MM.1S (cell line): ENCODE data around the gene TOMM6.

Source experiments
- DNase-seq: peaks from one replicate; pipeline ENCODE4 v3.0.0-alpha.2; 2015
- H2AFZ ChIP-seq: fragments of 300-600 bp; sonication (generic); 2 replicates; pipeline ENCODE4 v1.6.0; 2016; ENCODE audit warnings: antibody characterized with exemption, low read length
- H3F3A ChIP-seq: fragments of 300-600 bp; sonication (generic); 2 replicates; pipeline ENCODE4 v1.6.1; 2016; ENCODE audit warnings: mild to moderate bottlenecking, antibody characterized with exemption, low read length, moderate library complexity, mixed read lengths; ENCODE audit not compliant: insufficient read depth
- H3K27ac ChIP-seq: fragments of 300-600 bp; sonication (generic); 2 replicates; pipeline ENCODE4 v1.5.1; 2016; ENCODE audit warnings: mild to moderate bottlenecking, low read length
- H3K27me3 ChIP-seq: fragments of 300-600 bp; sonication (generic); replicated peaks from 2 replicates; pipeline ENCODE4 v1.6.0; 2016; ENCODE audit warnings: low read length; ENCODE audit not compliant: insufficient read depth
- H3K36me3 ChIP-seq: fragments of 300-600 bp; sonication (generic); replicated peaks from 2 replicates; pipeline ENCODE4 v1.6.1; 2016; ENCODE audit warnings: mild to moderate bottlenecking, low read length, mixed read lengths; ENCODE audit not compliant: insufficient read depth
- H3K4me1 ChIP-seq: fragments of 300-600 bp; sonication (generic); 2 replicates; pipeline ENCODE4 v1.6.1; 2016; ENCODE audit warnings: low read length, mixed read lengths
- H3K4me2 ChIP-seq: fragments of 300-600 bp; sonication (generic); 2 replicates; pipeline ENCODE4 v1.6.0; 2016; ENCODE audit warnings: low read depth, low read length
- H3K4me3 ChIP-seq: fragments of 300-600 bp; sonication (generic); 2 replicates; pipeline ENCODE4 v1.5.1; 2016; ENCODE audit warnings: low read length, mixed read lengths
- H3K79me2 ChIP-seq: fragments of 300-600 bp; sonication (generic); 2 replicates; pipeline ENCODE4 v1.6.1; 2016; ENCODE audit warnings: mixed run types, low read length, mixed read lengths
- H3K9ac ChIP-seq: fragments of 300-600 bp; sonication (generic); 2 replicates; pipeline ENCODE4 v1.6.1; 2016; ENCODE audit warnings: low read length, mixed read lengths
- H3K9me2 ChIP-seq: fragments of 300-600 bp; sonication (generic); replicated peaks from 2 replicates; pipeline ENCODE4 v1.6.1; 2016; ENCODE audit warnings: mild to moderate bottlenecking, low read length, mixed read lengths; ENCODE audit not compliant: insufficient read depth
- H3K9me3 ChIP-seq: fragments of 300-600 bp; sonication (generic); replicated peaks from 2 replicates; pipeline ENCODE4 v1.6.1; 2016; ENCODE audit warnings: mild to moderate bottlenecking, low read length, mixed read lengths; ENCODE audit not compliant: insufficient read depth
- H4K20me1 ChIP-seq: fragments of 300-600 bp; sonication (generic); 2 replicates; pipeline ENCODE4 v1.6.1; 2016; ENCODE audit warnings: mild to moderate bottlenecking, low read length, moderate library complexity, mixed read lengths; ENCODE audit not compliant: insufficient read depth
- CTCF ChIP-seq: fragments of 300-600 bp; sonication (generic); IDR thresholded peaks from 2 replicates; pipeline ENCODE4 v1.5.1; 2016; ENCODE audit warnings: antibody characterized with exemption, low read length, mixed read lengths
- EZH2 ChIP-seq: fragments of 300-600 bp; sonication (generic); optimal IDR thresholded peaks from 2 replicates; pipeline ENCODE3; 2017; ENCODE audit warnings: low read depth, mild to moderate bottlenecking, antibody characterized with exemption, low read length, mixed read lengths
- EZH2phosphoT487 ChIP-seq: fragments of 300-600 bp; sonication (generic); IDR thresholded peaks from 2 replicates; pipeline ENCODE4 v1.6.1; 2018; ENCODE audit warnings: antibody characterized with exemption, low read length

Gene TOMM6

GRCh38 chr6:41836660-41837052, 49.2 kb downstream of the TOMM6 start:
- H3K9me3 ChIP-seq: no peaks in the 10 kb centered on the region
- no peak overlapping the region for H3K9ac ChIP-seq
- peaks cover 19% of the 10 kb centered on the region; the same call in 1 of the 2 replicates for H3K79me2 ChIP-seq
- no peak for DNase-seq
- H3K27ac ChIP-seq: no peak overlapping the region
- no peaks in the 10 kb centered on the region for H3K36me3 ChIP-seq
- H3K27me3 ChIP-seq: no peaks in the 10 kb centered on the region
- no peak overlapping the region for H3K4me3 ChIP-seq
- H2AFZ ChIP-seq: no peak overlapping the region
- H4K20me1 ChIP-seq: no peaks in the 10 kb centered on the region
- peaks cover 12% of the 10 kb centered on the region for H3K4me1 ChIP-seq
- no peaks in the 10 kb centered on the region for H3K9me2 ChIP-seq
- no peaks in the 10 kb centered on the region for H3F3A ChIP-seq
- no peak overlapping the region for H3K4me2 ChIP-seq
- TF ChIP-seq EZH2: no peak
- TF ChIP-seq CTCF: no peak
- no peak for TF ChIP-seq EZH2phosphoT487
